Stimulated activated CD8-positive, alpha-beta memory T cell treated with anti-CD3 and anti-CD28 coated beads, Interleukin-7, amount 100 ng/mL, for 24 hours (primary cell): ENCODE data around the gene AHCYL2.
"Not testable (repeated sequence)": the region's sequence is repeated elsewhere in the genome, so short reads cannot be mapped to it uniquely, and the experiment has no call there.

Experiments used
- DNase-seq: peaks from one replicate; pipeline ENCODE4 v3.0.0-alpha.2; 2020; ENCODE audit warnings: low read depth

Gene AHCYL2

GRCh38 chr7:129427526-129428045 lies 202.8 kb downstream of the AHCYL2 start:
- DNase-seq: no peak

- no peak for DNase-seq
Measured at GRCh38 chr7:129431911-129432643, 207.2 kb downstream of the AHCYL2 start.

GRCh38 chr7:129433847-129434674 lies 209.2 kb downstream of the AHCYL2 start, which contains the start of gene STRIP2:
Gene STRIP2, plus strand, starts transcription at chr7:129434432. Its CDS starts 41 bp downstream, at chr7:129434473.
- DNase-seq: peak; percentile 87

GRCh38 chr7:129434675-129435318 lies 210.0 kb downstream of the AHCYL2 start:
- DNase-seq: no peak

GRCh38 chr7:129435414-129435829 lies 210.6 kb downstream of the AHCYL2 start:
- no peak for DNase-seq

- DNase-seq: no peak
Measured at GRCh38 chr7:129436335-129436923, 211.6 kb downstream of the AHCYL2 start.

- DNase-seq: no peak
Measured at GRCh38 chr7:129437190-129437589, 212.4 kb downstream of the AHCYL2 start.

GRCh38 chr7:129438281-129438838 lies 213.5 kb downstream of the AHCYL2 start:
- no peak for DNase-seq

- peak; percentile 33 for DNase-seq
Measured at GRCh38 chr7:129438839-129439651, 214.2 kb downstream of the AHCYL2 start.

GRCh38 chr7:129439963-129440625 lies 215.3 kb downstream of the AHCYL2 start:
- no peak for DNase-seq

GRCh38 chr7:129443612-129444011 lies 218.8 kb downstream of the AHCYL2 start:
- no peak for DNase-seq

- not testable (repeated sequence) for DNase-seq
Measured at GRCh38 chr7:129444776-129445175, 219.9 kb downstream of the AHCYL2 start.

- DNase-seq: not testable (repeated sequence)
Measured at GRCh38 chr7:129446925-129447324, 222.1 kb downstream of the AHCYL2 start.

- not testable (repeated sequence) for DNase-seq
Measured at GRCh38 chr7:129447445-129447844, 222.6 kb downstream of the AHCYL2 start.

- DNase-seq: not testable (repeated sequence)
Measured at GRCh38 chr7:129448608-129449007, 223.8 kb downstream of the AHCYL2 start.

GRCh38 chr7:129450295-129450694 lies 225.5 kb downstream of the AHCYL2 start:
- DNase-seq: no peak

GRCh38 chr7:129452589-129453231 lies 227.9 kb downstream of the AHCYL2 start:
- DNase-seq: no peak

GRCh38 chr7:129453510-129454248 lies 228.8 kb downstream of the AHCYL2 start:
- DNase-seq: no peak

- no peak for DNase-seq
Measured at GRCh38 chr7:129454249-129454551, 229.4 kb downstream of the AHCYL2 start.
